Type B pancreatic cell (in vitro differentiated cells): Measurements from ENCODE around the gene OR51I2. TPM values are rescaled to one million over a fixed set of nuclear protein-coding genes. Genes with fewer than 3 reads are reported as not detected.

Experiments used
- DNase-seq: peaks from one replicate; pipeline ENCODE4 v3.0.0; 2021; ENCODE audit warnings: mixed read lengths; ENCODE audit not compliant: unreplicated experiment; ENCODE audit errors: extremely low spot score
- H3K27ac Mint-ChIP-seq: 2 replicates; pipeline ENCODE4 v1.8.0; 2021; ENCODE audit warnings: mild to moderate bottlenecking, mixed read lengths
- H3K27me3 Mint-ChIP-seq: 2 replicates; pipeline ENCODE4 v1.8.0; 2021; ENCODE audit warnings: mixed read lengths
- H3K36me3 Mint-ChIP-seq: 2 replicates; pipeline ENCODE4 v1.8.0; 2021; ENCODE audit warnings: mixed read lengths
- H3K4me1 Mint-ChIP-seq: one replicate; pipeline ENCODE4 v1.8.0; 2021; ENCODE audit warnings: mixed read lengths; ENCODE audit not compliant: unreplicated experiment
- H3K4me3 Mint-ChIP-seq: 2 replicates; pipeline ENCODE4 v1.8.0; 2021; ENCODE audit warnings: mild to moderate bottlenecking, mixed read lengths
- H3K9me3 Mint-ChIP-seq: 2 replicates; pipeline ENCODE4 v1.8.0; 2021; ENCODE audit warnings: mixed read lengths
- CTCF ChIP-seq: fragments of 200-600 bp; sonication (generic); conservative IDR thresholded peaks from 2 replicates; pipeline ENCODE4 v1.5.0; 2021; ENCODE audit warnings: antibody characterized with exemption, mild to moderate bottlenecking
- long read RNA-seq: library from polyadenylated mRNA; unstranded; transcript quantifications from one replicate; pipeline ENCODE4 v2.0.0, GENCODE V29; 2020
- total RNA-seq: library from RNA; stranded (reverse); gene quantifications from 2 replicates; pipeline ENCODE4 v1.2.1, GENCODE V29; 2021; ENCODE audit warnings: low replicate concordance

OR51I2 gene
- not detected in 2 replicates for total RNA-seq
- long read RNA-seq, result 0 reads

GRCh38 chr11:5449023-5449422 is at the start of gene OR51I2:
TSS of gene OR51I2 (plus strand) at chr11:5449323. CDS start at chr11:5453489, 4,166 bp downstream.
- DNase-seq, result no peak
- Mint-ChIP-seq H3K27me3 (peaks cover 4% of the 10 kb centered on the region), H3K4me1 (no peaks in the 10 kb centered on the region), H3K4me3 (no peak within 1 kb of the TSS), H3K9me3 (no peaks in the 10 kb centered on the region), H3K27ac (no peak within 1 kb of the TSS), H3K36me3 (no peaks in the 10 kb centered on the region)
- TF ChIP-seq CTCF, result no peak

GRCh38 chr11:5405173-5405572 is 44.0 kb upstream of the OR51I2 start:
- no peak for TF ChIP-seq CTCF
- no peak for DNase-seq
- Mint-ChIP-seq H3K36me3 (no peaks in the 10 kb centered on the region), H3K27me3 (peaks cover 4% of the 10 kb centered on the region), H3K4me3 (no peak overlapping the region), H3K4me1 (no peaks in the 10 kb centered on the region), H3K9me3 (peaks cover 10% of the 10 kb centered on the region), H3K27ac (no peak overlapping the region)

GRCh38 chr11:5420993-5421392 is 28.1 kb upstream of the OR51I2 start:
- H3K27me3 Mint-ChIP-seq, result peaks cover 5% of the 10 kb centered on the region
- H3K27ac Mint-ChIP-seq, result no peak overlapping the region
- H3K4me3 Mint-ChIP-seq, result no peak overlapping the region
- no peak for DNase-seq
- H3K9me3 Mint-ChIP-seq, result no peaks in the 10 kb centered on the region
- no peaks in the 10 kb centered on the region for H3K36me3 Mint-ChIP-seq
- no peaks in the 10 kb centered on the region for H3K4me1 Mint-ChIP-seq
- TF ChIP-seq CTCF, result no peak

- no peak for DNase-seq
- Mint-ChIP-seq H3K4me3 (no peak within 1 kb of the TSS), H3K27me3 (peaks cover 6% of the 10 kb centered on the region), H3K4me1 (no peaks in the 10 kb centered on the region), H3K9me3 (no peaks in the 10 kb centered on the region), H3K36me3 (no peaks in the 10 kb centered on the region), H3K27ac (no peak within 1 kb of the TSS)
- TF ChIP-seq CTCF, result no peak
Observed at GRCh38 chr11:5421811-5422210, 27.3 kb upstream of the OR51I2 start, which contains the start of gene OR51Q1. TSS of gene OR51Q1 (plus strand) at chr11:5422111. CDS start at chr11:5422201, 90 bp downstream.

GRCh38 chr11:5423131-5423530 is 26.0 kb upstream of the OR51I2 start:
- no peaks in the 10 kb centered on the region for H3K4me1 Mint-ChIP-seq
- H3K9me3 Mint-ChIP-seq, result no peaks in the 10 kb centered on the region
- H3K27ac Mint-ChIP-seq, result no peak overlapping the region
- no peak for DNase-seq
- no peak for TF ChIP-seq CTCF
- H3K36me3 Mint-ChIP-seq, result no peaks in the 10 kb centered on the region
- H3K27me3 Mint-ChIP-seq, result peaks cover 10% of the 10 kb centered on the region
- no peak overlapping the region for H3K4me3 Mint-ChIP-seq

GRCh38 chr11:5441414-5441813 is 7.7 kb upstream of the OR51I2 start, which contains the start of gene OR51I1:
TSS of gene OR51I1 (minus strand) at chr11:5441514. CDS start at chr11:5441514, 0 bp downstream.
- Mint-ChIP-seq H3K9me3 (no peaks in the 10 kb centered on the region), H3K27me3 (peaks cover 11% of the 10 kb centered on the region), H3K4me1 (no peaks in the 10 kb centered on the region), H3K4me3 (no peak within 1 kb of the TSS), H3K36me3 (no peaks in the 10 kb centered on the region), H3K27ac (no peak within 1 kb of the TSS)
- DNase-seq, result no peak
- TF ChIP-seq CTCF, result no peak
